Fibroblast of the aortic adventitia (primary cell): Measurements from ENCODE around the gene DYDC1. TPM values are rescaled to one million over a fixed set of nuclear protein-coding genes. Genes with fewer than 3 reads are reported as not detected.
A peak's percentile ranks its signal among the peaks of the same experiment; 100 is the strongest.

Experiments used
- DNase-seq: peaks from one replicate; pipeline ENCODE4 v3.0.0-alpha.2; 2010; ENCODE audit warnings: low read depth
- H3K4me3 ChIP-seq: 2 replicates; pipeline ENCODE4 v1.5.1; 2011; ENCODE audit warnings: low read depth, mild to moderate bottlenecking, control low read depth, low read length, moderate library complexity
- CTCF ChIP-seq: IDR thresholded peaks from 2 replicates; pipeline ENCODE4 v1.5.1; 2011; ENCODE audit warnings: mild to moderate bottlenecking, low read length, control low read depth, inconsistent platforms; ENCODE audit not compliant: insufficient read depth
- total RNA-seq: library from RNA; depleted of rRNA; stranded (reverse); fragments of >200 nt; gene quantifications from 2 replicates; pipeline ENCODE4 v1.2.3, GENCODE V29; 2012; ENCODE audit warnings: low replicate concordance

DYDC1 gene
- total RNA-seq, 1 donor = not detected

GRCh38 chr10:80394358-80394916, 37.9 kb upstream of the DYDC1 start:
- no peak for TF ChIP-seq CTCF
- no peak for DNase-seq
- no peak overlapping the region for H3K4me3 ChIP-seq

DNA sequence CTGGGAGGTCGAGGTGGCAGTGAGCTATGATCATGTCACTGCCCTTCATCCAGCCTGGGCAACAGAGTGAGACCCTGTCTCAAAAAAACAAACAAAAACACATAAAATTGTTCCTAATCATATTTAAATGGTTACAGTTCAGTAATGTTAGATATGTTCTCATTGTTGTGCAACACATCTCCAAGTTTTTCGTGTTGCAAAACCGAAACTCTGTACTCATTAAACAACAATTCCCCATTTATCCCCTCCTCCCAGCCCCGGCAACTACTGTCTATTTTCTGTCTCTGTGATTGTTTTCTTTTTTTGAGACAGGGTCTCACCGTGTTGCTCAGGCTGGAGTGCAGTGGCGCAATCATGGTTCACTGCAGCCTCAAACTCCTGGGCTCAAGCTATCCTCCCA, 35.7 kb upstream of the DYDC1 start:
- H3K4me3 ChIP-seq = no peak overlapping the region
- no peak for TF ChIP-seq CTCF
- DNase-seq = no peak

DNA sequence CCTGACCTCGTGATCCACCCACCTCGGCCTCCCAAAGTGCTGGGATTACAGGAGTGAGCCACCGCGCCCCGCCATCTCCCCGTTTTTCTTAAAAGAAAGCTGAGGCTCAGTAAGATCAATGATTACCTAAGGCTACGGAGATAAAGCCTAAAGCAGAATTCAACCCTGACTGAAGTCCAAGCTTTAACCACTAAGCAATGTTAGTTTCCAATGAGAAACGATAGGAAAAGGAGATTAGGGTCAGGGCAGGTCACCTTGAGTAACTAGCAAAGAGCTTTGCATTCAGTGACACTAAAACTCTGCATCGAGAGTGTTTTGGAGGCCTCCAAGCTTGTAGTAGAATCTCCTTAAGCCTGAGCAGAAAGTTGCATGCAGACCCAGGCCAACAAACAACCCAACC, 34.2 kb upstream of the DYDC1 start:
- TF ChIP-seq CTCF = no peak
- no peak overlapping the region for H3K4me3 ChIP-seq
- DNase-seq = no peak

DNA sequence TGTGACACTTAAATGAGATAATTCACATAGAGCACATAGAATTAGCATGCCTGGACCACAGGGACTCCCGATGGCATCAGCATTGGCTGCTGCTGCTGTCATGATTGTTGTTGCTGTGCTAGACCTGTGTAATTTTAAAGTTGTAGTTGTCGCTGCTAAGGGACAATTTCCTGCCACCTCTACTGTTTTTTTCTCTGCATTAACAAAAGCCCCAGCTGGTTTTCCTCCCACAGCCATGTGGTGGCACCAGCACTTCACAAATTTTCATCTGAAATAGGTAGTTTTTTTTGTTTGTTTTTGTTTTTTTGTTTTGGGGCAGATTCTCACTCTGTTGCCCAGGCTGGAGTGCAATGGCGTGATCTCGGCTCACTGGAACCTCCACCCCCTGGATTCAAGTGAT, 26.4 kb upstream of the DYDC1 start:
- H3K4me3 ChIP-seq = no peak overlapping the region
- DNase-seq = peak; percentile 24
- peak; percentile 53 for TF ChIP-seq CTCF

DNA sequence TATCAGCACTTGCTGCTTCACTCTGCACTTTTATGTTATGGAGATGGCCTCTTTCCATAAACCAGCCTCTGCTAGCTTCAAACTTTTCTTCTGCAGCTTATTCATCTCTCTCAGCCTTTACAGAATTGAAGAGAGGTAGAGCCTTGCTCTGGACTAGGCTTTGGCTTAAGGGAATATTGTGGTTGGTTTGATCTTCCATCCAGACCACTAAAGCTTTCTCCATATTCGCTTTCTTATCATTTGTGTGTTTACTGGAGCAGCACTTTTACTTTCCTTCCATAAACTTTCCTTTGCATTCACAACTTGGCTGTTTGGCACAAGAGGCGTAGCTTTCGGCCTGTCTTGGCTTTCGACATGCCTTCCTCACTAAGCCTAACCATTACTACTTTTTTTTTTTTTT, 23.6 kb upstream of the DYDC1 start:
- no peak overlapping the region for H3K4me3 ChIP-seq
- no peak for DNase-seq
- no peak for TF ChIP-seq CTCF

DNA sequence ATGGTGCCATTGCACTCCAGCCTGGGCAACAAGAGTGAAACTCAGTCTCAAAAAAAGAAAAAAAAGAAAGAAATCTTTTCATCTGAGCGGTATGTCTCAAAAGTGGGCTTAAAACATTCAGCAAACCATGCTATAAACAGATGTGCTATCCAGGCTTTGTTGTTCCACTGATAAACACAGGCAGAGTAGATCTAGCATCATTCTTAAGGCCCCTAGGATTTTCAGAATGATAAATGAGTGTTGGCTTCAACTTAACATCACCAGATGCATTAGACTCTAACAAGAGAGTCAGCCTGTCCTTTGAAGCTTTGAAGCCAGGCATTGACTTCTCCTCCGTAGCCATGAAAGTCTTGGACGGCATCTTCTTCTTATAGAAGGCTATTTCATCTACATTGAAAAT, 23.1 kb upstream of the DYDC1 start:
- no peak for DNase-seq
- no peak overlapping the region for H3K4me3 ChIP-seq
- no peak for TF ChIP-seq CTCF

GRCh38 chr10:80373502-80373901, 16.9 kb upstream of the DYDC1 start:
- no peak for TF ChIP-seq CTCF
- H3K4me3 ChIP-seq = no peak overlapping the region

More at GRCh38 chr10:80373502-80373901, 16.9 kb upstream of the DYDC1 start:
- DNase-seq = no peak
